Inflammatory macrophage treated with lipopolysaccharide for 1 hour (primary cell): ENCODE data around the gene ARRDC1.

Experiments
- DNase-seq, 2 donors: peaks; one replicate each; pipeline ENCODE4 v3.0.0-alpha.2; 2020 to 2022

ARRDC1 gene

DNA sequence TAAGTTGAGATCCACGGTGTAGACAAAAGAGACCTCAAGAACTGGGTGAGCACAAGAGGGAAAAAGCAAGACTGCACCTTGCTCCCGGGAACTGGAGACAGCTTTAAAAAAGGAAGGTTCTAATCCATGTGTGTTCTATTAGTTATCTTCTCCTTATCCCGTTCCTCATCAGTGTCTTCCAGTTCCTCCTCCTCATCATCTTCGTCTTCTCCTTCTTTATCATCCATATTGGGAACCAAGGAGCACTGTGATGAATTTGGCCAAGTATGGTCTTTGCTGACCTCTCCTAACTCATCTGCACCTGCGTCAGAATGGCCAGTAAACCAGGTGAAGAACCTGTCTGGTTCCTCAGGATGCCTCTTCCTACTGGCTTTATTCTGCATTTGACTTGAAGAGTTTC, 35.4 kb downstream of the ARRDC1 start:
- no peak for DNase-seq

DNA sequence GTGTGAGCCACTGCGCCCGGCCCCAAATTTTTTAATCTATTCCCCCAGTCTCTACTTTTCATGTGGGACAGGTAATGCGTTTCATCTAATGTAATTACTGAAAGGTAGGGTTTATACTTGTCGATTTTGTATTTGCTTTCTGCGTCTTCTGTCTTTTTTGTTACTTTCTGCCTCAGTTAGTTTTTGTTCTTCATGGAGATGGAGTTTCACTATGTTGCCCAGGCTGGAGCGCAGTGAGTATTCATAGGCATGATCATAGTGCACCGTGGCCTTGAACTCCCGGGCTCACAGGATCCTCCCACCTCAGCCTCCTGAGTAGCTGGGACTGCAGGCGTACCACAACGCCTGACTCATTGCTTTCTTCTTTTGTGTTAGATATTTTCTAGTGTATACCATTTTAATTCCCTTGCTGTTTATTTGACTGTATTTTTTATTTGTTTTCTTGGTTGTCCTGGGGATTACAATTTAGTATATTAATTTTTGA, 36.7 kb downstream of the ARRDC1 start:
- no peak for DNase-seq

- no peak for DNase-seq
Observed at GRCh38 chr9:137642892-137643291, 37.4 kb downstream of the ARRDC1 start.

- no peak for DNase-seq
Observed at GRCh38 chr9:137643921-137644320, 38.4 kb downstream of the ARRDC1 start.

- DNase-seq, result no peak
Observed at GRCh38 chr9:137645211-137645610, 39.7 kb downstream of the ARRDC1 start.

DNA sequence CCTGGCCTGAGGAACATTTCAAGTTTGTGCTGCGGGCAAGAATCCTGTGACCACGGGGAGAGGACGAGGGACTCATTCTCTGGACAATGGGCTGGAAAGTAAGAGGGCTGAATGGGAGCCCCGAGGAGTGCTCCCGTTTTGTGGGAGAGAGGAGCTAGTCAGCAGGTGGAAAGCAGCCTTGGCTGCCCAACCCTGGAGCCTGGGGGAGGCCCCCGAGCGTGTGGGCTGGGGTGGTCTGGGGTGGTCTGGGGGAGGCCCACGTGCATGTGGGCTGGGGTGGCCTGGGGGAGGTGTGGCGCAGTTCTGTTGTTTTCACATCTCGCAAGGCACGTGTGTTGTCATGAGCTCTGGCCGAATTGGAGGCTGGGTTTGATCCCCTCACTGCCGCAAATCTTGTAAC, 40.9 kb downstream of the ARRDC1 start:
- no peak for DNase-seq

DNA sequence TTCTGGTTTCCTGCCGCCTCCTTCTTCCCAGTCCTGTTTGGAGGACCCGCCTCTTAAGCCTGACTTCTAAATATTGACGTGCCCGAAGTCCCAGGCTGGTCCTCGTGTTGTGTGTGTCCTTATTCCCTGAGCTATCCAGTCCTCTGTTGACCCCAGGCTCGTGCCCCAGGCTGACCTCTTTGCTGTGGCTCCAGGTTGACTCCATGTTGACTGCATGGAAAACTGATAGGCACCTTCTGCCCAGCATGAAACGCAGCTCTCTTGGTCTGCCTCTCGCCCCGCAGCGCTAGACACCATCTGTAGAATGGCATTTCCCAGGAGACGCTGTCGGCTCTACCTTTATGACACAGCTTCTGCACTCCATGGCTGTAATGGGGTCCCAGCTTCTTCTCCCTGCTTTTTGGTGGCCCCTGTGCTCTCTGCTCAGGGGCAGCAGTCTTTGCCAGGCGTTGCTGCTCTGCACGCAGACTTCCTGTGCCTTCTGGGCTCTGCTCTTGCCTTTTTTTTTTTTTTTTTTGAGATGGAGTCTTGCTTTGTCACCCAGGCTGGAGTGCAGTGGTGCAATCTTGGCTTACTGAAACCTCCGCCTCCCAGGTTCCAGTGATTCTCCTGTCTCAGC, 41.7 kb downstream of the ARRDC1 start:
- DNase-seq, result no peak

DNA sequence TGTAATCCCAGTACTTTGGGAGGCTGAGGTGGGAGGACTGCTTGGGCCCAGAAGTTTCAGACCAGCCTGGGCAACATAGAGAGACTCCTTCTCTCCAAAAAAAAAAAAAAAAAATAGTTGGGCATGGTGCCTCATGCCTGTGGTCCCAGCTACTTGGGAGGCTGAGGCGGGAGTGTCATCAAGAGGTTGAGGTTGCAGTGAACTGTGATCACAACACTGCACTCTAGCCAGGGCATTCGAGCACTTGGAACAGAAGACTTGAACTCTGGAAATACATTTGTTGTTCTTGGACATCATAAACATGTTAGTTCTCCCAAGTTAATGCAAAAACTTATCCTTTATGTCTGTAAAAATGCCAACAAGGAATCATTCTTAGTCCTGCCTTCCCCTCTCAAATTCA, 42.9 kb downstream of the ARRDC1 start:
- DNase-seq, result no peak

DNA sequence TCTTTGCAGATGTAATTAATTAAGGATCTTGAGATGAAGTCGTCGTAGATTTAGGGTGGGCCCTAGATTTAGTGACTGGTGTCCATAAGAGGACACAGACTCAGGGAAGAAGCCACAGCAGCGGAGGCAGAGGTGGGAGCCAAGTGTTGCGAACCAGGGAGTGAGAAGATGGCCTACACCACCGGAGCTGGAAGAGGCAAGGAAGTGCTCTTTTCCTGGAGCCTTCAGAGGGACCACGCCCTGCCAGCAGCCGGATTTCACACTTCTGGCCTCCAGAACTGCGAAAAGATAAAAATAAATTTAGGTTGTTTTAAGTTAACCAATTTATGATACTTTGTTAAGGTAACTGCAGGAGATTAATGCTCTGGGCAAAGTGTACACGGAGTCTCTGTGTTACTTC, 44.1 kb downstream of the ARRDC1 start:
- DNase-seq, result no peak

GRCh38 chr9:137650259-137650658, 44.8 kb downstream of the ARRDC1 start:
- no peak for DNase-seq

GRCh38 chr9:137650779-137651178, 45.3 kb downstream of the ARRDC1 start:
- no peak for DNase-seq

DNA sequence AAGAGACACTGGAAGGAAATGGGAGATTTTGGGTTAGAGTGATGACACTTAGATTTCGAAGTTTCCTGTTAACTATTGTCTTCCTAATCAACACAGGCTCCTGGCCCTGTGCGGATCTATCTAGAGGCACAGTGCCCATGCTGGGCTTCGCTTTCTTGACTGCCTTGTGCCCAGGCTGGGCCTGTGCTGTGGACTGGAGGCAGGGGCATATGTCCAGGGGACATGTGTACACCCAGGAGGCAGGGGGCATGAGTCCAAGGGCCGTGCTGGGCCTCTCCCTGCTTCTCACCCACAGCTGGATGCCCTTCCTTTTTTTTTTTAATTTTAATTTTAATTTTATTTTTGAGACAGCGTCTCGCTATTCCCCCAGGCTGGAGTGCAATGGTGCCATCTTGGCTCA, 50.9 kb downstream of the ARRDC1 start:
- no peak for DNase-seq

DNA sequence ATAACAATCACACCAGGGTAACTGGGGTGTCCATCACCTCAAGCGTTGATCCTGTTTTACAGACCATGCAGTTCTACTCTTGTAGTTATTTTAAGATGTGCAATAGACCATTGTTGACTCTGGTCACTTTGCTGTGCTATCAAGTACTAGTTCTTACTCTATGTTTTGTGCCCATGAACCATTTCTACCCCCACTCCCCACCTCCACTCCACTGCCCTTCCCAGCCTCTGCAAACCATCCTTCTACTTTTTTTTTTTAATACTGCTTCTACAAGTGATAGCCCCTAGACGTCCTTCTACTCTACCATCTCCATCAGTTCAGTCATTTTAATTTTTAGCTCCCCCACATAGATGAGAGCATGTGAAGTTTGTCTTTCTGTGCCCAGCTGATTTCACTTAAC, 52.1 kb downstream of the ARRDC1 start:
- DNase-seq, result no peak

DNA sequence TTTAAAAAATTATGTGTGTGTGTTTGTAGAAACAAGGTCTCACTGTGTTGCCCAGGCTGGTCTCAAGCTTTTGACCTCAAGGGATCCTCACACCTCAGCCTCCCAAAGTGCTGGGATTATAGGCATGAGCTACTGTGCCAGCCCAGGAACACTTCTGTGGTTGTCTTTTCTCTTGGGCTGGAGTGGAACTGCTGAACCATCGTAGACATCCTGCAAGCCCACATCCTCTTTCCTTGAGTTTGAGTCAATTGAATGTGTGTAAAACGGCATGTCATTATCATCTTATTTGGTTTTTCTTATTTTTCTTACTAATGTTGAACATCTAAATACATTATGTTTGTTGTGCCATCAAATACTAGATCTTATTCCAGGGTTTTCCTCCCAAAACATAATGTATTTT, 53.3 kb downstream of the ARRDC1 start:
- no peak for DNase-seq

GRCh38 chr9:137660144-137660543, 54.7 kb downstream of the ARRDC1 start:
- peak; percentile 30 to 54 for DNase-seq

DNA sequence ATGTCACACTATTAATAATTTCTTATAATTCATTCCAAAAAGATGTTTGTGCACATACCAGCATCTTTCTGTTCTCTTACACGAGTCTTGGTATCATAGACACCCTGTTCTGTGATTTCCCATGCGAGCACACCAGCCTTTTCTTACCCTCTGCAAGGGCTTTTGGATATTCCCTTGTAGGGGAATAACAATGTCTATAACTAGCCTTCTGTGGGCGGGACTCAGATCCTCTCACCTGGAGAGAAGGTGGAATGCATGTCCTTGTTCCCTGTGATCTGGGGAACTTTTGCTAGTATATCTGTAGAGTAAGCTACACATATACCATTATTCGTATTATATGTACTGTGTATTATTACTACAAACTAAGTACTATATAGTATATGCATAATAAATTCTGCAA, 58.1 kb downstream of the ARRDC1 start:
- DNase-seq, result no peak

- no peak for DNase-seq
Observed at GRCh38 chr9:137664676-137665075, 59.2 kb downstream of the ARRDC1 start.
